Dedifferentiated amniotic fluid mesenchymal stem cell (primary cell): ENCODE data around the gene TUBGCP4.

Experiments
- DNase-seq: peaks from one replicate; pipeline ENCODE4 v3.0.0-alpha.2; 2016; ENCODE audit errors: extremely low spot score

TUBGCP4 gene

GRCh38 chr15:43404130-43404529 lies 33.2 kb downstream of the TUBGCP4 start:
- no peak for DNase-seq

GRCh38 chr15:43406189-43406588 lies 35.3 kb downstream of the TUBGCP4 start:
- DNase-seq: no peak

GRCh38 chr15:43406808-43407207 lies 35.9 kb downstream of the TUBGCP4 start:
- no peak for DNase-seq

GRCh38 chr15:43408789-43409188 lies 37.9 kb downstream of the TUBGCP4 start:
- DNase-seq: no peak

- peak; percentile 21 for DNase-seq
Observed at GRCh38 chr15:43410572-43411214, 39.8 kb downstream of the TUBGCP4 start.

- no peak for DNase-seq
Observed at GRCh38 chr15:43412096-43412495, 41.2 kb downstream of the TUBGCP4 start.

- no peak for DNase-seq
Observed at GRCh38 chr15:43414196-43414595, 43.3 kb downstream of the TUBGCP4 start.

- DNase-seq: no peak
Observed at GRCh38 chr15:43420435-43420834, 49.5 kb downstream of the TUBGCP4 start.

- no peak for DNase-seq
Observed at GRCh38 chr15:43420876-43421275, 50.0 kb downstream of the TUBGCP4 start.

GRCh38 chr15:43423793-43424192 lies 52.9 kb downstream of the TUBGCP4 start:
- DNase-seq: no peak

- DNase-seq: no peak
Observed at GRCh38 chr15:43429687-43430086, 58.8 kb downstream of the TUBGCP4 start.

GRCh38 chr15:43433165-43433564 lies 62.3 kb downstream of the TUBGCP4 start:
- DNase-seq: no peak

GRCh38 chr15:43433661-43434303 lies 62.9 kb downstream of the TUBGCP4 start:
- no peak for DNase-seq

- DNase-seq: no peak
Observed at GRCh38 chr15:43434446-43434845, 63.5 kb downstream of the TUBGCP4 start.

- DNase-seq: no peak
Observed at GRCh38 chr15:43436395-43436794, 65.5 kb downstream of the TUBGCP4 start.

- DNase-seq: no peak
Observed at GRCh38 chr15:43439268-43439667, 68.4 kb downstream of the TUBGCP4 start.

GRCh38 chr15:43440721-43441281 lies 69.9 kb downstream of the TUBGCP4 start:
- DNase-seq: peak; percentile 98

- DNase-seq: peak; percentile 39
Observed at GRCh38 chr15:43441316-43441715, 70.4 kb downstream of the TUBGCP4 start.

GRCh38 chr15:43446344-43446743 lies 75.4 kb downstream of the TUBGCP4 start:
- no peak for DNase-seq

GRCh38 chr15:43449981-43450380 lies 79.1 kb downstream of the TUBGCP4 start:
- DNase-seq: no peak
